G401.6 (cell line): ENCODE measurements around the gene ZNRF3.

ENCODE experiments used
- FAIRE-seq: peaks from 2 replicates; lab custom pipeline; 2012; peaks lifted over from hg19 to GRCh38; lab: Jason Lieb, UNC

The ZNRF3 gene

DNA sequence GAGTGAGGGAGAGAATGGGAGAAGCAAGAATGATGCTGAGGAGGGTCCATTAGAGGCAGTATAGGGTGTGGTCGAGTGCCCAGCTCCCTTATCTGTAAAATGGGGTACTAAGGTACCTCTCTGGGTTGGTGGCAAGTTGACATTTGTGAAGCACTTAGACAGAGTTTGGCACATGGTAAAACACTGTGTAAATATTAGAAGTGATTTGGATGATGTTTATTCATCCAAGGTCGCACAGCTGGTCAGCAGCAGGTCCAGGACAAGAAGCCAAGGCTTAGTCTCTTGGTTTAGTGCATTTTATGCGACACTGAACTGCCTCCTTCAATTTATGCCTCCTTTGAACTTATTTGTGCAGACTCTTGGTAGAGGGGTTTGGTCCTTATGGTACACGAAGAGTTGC lies 208.9 kb downstream of the ZNRF3 start:
- FAIRE-seq = no peak

DNA sequence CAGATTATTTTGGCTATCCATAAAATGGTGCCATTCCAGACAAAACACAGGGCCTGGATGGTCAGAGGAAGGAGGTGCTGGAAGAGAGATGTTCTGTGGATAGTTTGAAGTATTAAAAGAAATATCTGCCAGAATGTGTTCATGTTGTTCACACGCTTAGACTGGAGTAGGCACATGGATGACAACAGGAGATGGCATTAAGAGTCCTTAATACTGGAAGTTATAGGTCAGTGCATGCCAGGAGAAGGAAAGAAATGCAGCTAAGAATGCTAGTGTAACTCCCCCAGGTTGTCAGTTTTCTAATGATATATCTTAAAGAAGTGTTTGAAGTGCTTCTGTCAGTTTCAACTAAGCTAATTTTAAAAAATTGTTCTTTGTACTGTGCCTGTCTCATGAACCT lies 209.7 kb downstream of the ZNRF3 start:
- no peak for FAIRE-seq

DNA sequence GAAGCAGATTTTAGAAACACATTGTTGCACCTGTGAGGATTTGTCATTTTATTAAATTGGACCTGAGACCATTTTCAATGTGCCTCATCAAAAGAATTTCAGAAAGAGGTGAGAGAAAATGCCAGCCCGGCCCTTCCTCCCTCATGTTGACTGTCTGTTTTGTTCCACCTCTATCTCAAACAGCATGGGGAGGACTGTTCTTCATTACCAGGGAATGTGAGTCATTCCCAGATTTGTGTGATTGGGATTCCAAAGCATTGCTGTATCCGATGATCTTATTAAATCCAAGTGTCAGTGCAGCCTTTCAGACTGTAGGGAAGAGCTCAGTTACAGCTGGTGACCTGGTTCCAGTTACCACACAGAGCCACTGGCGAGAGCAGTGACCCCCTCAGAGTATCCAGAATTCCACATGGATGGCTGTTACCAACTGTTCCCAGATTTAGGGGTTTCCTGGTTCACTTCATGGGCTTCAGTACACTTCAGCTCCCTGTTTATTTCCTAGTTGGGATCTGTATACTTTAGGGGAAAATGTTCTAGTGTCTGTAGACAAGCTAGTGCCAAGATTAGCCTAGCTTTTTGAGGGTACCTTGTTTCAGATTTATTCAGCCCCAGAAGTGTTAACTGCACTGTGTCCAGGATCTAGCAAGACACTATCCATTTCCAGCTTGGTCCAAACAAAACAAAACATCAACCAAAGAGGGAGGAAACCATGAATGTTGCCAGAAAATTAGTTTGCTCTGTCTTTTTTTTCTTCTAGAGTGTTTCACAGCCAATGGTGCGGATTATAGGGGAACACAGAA lies 210.3 kb downstream of the ZNRF3 start:
- no peak for FAIRE-seq

DNA sequence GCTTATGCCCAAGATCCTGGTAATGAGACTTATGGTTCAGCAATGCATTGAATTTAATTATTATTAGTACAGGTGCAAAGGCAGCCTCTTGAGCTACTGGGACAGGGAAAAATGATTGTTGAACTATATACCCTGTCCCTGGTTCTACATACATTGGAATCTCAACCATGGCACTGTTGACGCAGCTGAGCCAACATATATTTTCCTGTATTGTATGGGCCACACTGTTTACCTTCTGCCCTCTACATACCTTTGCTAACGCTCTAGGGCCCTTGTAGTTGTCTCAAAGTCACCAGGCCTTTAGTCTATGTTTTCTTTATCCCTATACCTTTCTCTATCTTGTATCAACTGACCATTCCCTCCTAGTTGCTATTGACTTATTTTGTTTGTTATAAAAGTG lies 212.1 kb downstream of the ZNRF3 start:
- FAIRE-seq = no peak

DNA sequence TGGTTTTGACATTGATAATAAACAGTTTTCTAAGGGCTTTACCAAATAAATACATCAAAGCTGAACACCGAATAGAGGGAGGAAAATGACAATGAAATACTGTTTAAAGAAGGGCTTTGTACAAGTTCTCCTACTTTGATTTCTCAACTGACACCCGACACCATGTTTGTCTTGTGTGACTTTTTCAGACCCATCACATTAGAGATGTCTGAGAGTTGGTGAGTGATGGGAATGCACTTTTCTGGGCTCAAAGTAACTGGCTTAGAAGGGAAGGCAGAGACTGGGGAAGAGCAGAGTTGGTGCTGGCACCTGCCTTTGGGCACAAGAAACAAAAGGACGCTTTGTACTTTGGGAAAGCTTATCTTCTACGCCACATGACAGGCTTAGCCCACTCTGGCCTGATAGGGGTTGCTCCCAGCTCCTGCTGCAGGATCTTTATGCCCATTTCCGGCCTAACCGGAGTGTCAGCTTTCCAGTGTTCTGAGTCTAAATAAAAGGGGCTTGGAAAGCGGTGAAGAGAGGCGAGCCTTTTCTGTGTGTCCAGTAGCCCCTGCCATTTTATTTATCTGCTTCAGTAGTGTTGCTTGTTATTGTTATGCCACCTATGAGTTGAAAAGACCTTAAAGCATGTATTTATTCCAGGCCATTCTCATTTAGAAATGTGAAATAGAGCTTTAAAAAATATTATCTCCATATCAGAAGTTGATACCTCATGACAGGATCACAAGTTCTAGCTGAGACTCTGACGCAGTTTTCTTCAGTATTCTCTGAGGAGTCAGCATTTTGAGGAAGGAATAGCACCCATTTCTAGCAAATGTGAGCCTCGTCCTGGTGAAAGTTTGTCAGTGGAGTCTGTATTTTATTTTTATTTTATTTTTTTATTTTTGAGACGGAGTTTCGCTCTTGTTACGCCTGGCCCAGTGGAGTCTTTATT lies 213.6 kb downstream of the ZNRF3 start:
- no peak for FAIRE-seq

DNA sequence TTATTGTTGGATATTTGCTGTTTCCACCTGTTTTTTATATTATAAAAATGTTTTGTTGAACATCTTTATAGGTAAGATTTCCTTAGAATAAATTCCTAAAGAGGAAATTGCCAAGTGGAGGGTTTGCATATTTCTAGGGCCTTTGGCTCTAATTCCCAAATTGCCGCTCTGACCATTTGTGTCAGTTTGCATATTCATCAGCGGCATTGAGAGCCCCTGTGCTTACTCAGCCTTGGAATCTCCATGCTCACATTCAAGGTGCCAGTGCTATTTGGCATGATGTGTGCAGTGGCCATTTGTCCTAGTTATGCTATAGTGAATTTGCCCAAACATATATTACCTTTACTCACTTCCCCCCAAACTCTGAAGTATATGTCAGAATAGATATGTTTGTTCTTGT lies 214.9 kb downstream of the ZNRF3 start:
- FAIRE-seq = no peak

DNA sequence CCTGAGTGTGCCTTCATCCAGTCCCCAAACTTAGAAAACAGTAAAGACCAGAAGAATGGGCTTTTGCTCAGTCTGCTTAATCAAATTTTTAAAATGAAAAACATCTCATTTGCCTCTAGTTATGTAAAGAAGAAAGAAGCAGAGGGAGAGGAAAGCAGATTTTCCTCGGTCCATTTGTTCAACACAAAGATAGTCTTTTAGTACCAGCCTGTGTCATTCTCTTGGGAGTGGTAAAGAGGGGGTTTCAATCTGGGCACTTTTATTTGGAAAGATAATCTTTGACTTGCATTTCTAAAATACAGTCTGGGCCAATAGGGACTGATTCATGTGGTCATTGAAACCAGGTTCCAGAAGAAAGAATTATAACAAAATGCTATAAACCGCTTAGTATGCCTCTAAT lies 218.9 kb downstream of the ZNRF3 start:
- no peak for FAIRE-seq

DNA sequence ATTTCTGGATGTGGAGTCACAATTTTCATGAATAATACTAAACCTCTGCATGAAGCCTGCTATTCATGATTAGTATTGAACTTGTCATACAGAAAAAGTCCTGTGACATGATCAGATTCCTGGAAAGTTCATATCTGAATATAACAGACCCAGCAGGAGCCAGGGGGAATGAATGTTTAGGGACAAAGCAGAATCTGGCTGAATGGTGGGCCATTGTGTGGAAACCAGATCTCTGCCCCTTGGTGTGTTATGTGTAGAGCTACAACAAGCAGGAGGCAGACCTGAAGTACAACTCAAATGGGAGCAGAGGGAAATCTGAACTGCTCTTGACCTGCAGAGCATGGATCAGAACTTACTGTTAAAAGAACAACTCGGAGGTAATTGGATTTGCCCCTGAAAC lies 219.7 kb downstream of the ZNRF3 start:
- FAIRE-seq = no peak

DNA sequence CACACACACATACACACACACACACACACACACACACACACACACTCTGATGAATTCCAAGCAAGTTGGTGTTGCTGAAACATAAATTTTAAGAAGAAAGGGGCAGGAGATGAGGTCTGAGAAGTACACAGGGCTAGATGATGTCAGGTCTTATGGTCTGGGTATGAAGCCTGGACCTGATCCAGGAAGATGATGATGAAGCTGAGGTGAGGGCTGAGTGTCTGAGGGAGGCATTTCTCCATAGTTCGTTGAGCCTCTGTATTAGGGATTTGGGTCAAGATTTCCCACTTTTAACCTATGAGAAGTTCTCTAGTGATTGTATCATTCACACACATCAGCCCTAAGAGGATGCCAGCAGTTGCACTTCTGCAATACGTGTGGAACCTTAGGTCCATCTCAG lies 222.1 kb downstream of the ZNRF3 start:
- FAIRE-seq = no peak

DNA sequence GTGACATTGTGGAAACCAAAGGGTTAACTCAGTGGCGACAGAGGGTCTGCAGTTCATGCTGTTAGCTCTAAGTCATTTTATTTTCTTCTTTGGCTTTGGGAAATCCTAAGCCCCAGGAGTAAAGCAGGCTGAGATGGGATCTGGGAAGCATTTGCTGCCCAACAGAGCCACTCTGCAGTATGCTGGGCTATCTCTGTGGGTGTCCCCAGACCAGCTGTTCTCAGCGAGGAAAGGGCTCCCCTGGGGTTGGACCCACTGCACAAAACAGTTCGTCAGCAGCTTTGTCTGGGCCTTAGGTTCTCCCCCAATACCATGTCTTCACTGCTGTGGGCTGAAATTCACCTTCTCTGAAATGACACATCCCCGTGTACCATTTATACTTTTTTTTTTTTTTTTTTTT lies 223.5 kb downstream of the ZNRF3 start:
- no peak for FAIRE-seq
